ENCODE measurements around the gene PLD5.

The PLD5 gene

DNA sequence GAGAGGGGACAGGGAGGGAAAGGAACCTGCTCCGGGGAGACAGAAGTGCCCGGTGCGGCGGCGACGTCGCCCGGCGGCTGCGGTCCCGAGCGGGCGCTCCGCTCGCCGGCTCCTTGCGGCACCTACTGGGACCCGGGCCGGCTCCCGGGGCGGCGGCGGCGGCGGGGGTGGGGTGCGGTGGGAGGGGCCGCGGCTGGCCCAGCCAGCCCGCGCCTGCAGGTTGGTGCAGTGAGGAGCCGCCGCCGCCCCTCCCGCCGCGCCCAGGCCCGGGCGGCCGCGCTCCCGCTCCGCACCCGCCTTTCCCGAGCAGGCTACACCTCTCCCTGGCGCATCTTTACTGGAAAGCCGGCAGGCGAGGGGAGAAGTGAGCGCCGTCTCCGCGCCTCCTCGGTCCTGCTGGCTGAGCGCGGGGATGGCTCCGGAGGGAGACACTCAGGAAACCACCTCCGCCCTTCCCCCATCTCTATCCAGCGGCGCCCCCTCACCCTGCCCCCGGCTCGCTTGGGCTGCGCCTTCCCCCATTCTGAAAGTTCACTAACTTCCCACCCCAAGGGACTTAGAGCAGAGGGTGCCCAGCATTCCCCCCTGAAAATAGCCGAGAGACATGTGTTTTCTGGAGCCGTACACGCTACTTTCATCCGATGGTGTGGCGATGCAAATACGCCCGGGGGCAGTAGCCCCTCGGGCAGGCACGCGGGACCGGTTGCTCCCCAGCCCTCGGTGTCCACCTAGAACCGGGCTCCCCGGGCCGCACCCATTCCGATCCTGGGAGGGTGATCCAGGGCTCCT lies at the start of gene PLD5:
TSS of gene PLD5 (minus strand) at position 127 of the 789 bp plus-strand sequence.
- DNase-seq (ENCODE audit: low spot score) = no peak

DNA sequence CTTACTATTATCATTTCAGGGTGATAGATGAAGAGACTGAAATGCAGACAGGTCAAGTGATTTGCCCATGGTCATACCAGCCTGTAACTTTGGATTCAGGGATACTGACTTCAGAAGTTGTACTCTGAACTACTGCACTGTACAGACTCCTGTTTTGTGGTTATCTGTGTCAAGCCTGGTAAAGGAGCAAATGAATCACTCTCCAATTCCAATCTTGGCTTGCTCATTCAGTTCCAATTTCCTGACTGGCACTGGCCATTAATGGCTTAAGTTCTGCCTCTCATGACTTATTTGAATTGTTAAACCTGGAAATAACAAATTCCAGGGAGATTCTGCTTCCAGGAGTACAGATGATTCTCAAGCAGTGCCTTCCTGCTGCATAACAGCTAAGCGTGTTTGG lies 45.4 kb upstream of the PLD5 start:
- no peak for DNase-seq (ENCODE audit: low spot score)

DNA sequence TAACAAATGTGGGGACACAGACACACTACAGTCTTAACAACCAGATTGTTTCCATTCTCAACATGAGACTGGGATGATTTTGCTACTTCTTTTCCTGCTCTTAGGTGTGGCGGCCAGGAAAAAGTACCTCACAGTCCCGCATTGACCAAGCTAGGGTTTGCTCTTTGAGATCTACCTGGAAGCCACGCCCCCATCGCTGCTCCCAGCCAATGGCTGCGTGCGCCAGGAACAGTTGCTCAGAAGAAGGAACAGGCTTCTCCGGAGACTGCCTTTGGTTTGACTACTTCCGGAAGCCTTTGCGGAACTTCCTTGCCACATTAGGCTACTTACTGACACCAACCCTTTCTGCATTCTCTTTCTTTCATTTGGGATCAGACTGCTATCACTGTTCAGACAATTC lies 44.2 kb upstream of the PLD5 start:
- DNase-seq (ENCODE audit: low spot score) = no peak

DNA sequence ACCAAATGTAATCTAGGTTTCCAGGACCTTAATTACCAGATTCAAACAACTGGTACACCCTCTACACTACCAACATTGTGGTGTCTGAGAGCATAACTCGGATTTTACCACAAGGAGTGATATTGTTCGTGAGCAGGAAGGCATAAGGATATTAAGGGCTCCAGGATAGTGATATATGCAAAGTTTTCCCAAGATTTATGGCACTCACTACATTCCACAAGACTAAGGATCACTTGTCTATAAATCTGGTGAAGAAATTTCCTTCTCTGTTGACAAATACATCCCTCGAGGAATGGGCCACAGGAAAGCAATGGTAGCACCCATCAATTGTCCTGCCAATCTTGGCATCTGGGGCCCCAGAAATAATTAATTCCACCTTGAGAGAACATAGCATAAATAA lies 43.1 kb upstream of the PLD5 start:
- DNase-seq (ENCODE audit: low spot score) = no peak

DNA sequence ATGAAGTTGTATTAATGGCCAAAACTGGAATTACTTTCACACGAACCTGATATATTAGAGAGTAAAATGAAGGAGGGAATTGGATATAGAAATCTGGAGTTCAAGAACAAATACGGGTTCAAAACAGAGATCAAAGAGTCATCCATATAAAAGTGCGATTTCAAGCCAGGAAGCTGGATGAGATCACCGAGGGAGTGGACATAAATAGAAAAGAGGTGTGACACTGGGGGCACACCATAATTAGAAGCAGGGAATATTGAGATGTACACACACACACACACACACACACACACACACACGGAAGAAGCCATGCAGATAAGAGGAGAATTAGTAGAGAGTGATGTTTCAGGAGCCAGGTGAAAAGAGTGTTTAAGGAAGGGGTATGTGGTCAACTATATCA lies 32.3 kb upstream of the PLD5 start:
- no peak for DNase-seq (ENCODE audit: low spot score)

DNA sequence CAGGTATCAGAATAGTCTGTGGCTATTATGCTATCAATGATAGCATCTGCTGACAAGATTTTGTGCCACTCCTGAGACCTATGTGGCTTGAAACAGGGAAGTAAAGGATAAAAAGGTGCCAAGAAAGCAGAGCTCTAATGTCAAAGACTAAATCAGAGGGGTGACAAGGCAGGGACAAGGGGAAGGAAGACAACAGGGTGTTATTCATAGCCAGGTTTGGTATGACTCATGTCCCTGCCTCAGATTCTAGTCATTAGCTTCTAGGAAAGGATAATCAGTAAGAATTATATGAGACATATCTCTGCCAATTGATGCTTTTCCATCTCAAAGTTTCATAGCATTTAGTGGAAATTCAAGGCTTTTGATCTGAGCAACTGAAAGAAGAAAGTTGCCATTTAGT lies 31.8 kb upstream of the PLD5 start:
- DNase-seq (ENCODE audit: low spot score) = no peak

DNA sequence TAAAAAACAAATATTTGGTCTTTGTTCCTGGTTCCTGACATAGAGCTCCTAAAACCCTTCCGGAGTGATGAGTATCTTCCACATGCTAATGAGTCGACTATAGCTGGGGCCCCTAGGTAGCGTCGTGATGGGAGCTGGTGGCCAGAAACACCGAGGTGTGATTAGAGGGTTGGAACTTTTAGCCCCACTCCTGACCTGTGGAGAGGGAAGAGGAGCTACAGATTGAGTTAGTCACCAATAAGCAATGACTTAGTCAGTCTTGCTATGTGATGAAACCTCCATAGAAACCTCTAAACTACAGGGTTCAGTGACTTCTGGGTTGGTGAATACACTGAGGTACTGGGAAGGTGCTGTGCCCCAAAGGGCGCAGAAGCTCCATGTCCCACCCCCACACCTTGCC lies 30.1 kb upstream of the PLD5 start:
- DNase-seq (ENCODE audit: low spot score) = no peak

DNA sequence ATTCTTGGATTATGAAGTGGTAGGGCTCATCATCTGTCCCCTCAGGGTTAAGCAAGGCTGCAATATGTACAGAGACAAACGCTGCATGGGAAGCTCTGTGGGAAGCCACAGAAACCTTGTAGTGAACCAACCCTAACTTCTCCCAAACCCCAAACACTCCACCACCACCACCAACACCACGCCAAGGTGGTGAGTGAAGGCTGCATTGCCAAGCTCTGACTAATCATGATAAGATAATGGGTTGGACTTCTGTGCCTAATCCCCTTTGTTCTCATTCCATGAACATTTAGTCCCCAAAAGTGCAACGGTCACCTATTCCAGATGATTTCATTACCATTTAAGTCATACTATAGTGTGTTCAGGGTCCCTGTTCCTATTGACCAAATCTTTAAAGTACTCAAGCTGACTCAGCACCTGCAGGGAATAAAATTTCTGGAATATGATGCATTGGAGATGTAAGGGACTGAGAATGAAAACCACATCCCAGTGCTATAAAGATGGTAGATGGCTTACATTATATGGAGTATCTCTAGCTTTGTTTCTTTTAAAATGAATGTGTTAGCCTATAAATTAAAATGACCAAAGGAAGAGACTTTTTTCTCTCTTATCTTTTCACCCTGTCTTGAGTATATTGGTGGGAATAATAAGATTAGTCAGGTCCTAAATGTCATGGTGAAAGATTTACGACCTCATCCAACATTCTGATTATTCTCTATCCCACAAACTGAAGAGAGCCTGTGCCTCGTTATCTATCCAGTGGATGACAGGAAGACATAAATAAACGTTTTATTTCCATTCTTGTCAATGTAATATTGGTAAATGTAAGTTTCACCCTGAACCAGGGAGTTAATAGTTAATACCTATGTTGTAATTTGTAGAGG lies 22.6 kb upstream of the PLD5 start:
- DNase-seq (ENCODE audit: low spot score) = no peak

DNA sequence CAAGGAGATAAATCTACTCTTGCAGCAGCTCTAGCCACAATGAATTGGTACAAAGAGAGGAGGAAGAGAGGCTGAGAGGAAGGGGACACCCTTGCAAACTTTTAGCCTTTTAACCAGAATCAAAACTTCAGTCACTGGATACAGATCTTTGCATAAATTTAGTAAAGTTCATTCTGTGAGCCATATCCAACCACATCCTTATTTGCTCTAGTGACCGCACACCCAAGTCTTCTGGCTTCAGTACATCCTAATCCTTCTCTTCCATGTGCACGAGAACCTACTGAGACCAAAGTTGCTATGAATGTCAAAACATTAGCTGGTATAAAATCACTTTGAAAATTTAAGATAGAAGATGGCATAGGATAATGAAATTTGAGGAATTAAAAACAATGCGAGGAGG lies 21.9 kb upstream of the PLD5 start:
- no peak for DNase-seq (ENCODE audit: low spot score)

DNA sequence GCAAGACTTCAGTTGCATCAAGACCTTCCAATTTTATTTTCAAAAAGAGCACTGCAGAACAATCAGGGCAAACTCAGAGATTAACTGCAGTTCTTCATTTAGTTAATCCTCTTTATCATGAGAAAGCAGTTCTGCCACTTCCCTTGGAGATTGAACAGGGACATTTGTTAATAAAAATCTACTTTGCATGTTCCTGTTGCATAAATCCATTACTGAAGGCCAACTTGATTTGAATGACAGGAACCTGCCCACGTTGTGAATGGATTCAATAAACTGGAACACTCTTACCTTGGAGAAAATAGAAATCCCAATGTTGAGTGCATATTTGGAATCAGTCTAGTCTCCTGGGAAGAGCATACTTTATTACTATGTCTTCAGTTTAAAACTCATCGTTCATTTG lies 19.6 kb upstream of the PLD5 start:
- no peak for DNase-seq (ENCODE audit: low spot score)

DNA sequence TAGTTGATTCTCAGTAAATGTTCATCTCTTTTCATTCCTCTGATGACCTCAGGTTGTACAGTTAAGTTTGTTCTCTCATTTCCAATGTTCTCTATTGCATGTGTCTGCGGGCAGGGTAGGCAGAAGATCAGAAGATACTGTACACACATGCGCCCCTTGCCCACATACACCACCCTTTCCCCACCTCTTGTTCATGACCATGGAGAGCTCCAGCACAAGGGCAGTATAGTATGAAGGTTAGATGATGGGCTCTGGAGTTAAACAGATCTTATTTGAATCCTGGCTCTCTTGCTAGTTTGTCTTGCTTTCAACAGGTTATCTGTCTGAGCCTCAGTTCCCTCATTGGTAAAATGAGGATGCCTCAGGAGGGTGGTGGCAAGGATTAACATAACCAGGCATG lies 17.8 kb upstream of the PLD5 start:
- no peak for DNase-seq (ENCODE audit: low spot score)

DNA sequence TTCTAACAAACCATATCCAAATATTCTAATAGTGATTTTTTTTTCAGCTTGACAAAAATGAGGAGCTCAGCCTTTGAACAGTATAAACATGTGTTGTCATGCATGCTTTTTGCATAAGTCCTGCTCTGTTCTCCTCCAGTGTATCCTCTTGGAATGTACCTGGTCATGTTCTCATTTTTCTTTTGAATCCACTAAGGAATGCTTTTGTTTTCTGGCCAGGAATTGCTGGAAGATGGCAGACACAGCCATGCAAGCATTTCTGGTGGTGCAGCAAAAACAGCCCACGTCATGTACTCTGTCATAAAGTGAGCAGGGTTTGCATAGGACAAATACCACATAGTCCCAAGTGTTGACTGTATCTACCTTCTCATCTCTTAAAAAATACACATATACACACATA lies 11.5 kb upstream of the PLD5 start:
- DNase-seq (ENCODE audit: low spot score) = no peak

DNA sequence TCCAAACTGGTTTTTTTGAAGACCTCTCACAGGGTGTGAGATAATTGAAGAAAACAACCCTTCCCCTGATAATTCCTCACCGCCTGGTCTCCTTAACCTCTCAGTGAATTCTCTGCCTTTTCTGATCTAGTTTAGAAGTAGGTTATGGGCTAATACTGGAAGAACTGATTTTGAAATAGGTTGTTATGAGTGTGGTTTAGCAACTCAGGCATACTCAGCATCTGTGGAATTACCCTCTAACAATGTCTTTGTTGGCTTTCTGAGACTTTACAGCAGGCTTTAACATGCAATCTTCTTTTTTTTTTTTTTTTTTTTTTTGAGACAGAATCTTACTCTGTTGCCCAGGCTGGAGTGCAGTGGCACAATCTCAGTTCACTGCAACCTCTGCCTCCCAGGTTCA lies 10.3 kb upstream of the PLD5 start:
- no peak for DNase-seq (ENCODE audit: low spot score)

DNA sequence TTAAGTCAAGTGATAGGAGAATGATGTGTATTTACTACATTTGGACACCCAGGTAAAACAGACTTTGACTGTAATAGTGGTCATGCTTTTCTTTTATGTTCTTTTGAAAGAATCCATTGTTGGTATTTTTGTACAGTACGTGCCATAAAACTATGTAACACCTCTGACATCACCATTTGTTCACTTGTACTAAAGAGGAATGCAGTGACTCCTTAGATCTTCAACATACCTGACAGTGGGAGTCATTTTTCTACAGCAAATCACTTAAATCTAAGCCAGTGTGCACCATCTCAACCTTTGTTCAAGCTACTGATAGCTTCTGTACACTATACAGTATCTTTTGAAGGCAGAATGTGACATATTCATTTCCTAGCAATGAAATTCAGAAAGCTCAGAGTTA lies 6.3 kb upstream of the PLD5 start:
- no peak for DNase-seq (ENCODE audit: low spot score)

DNA sequence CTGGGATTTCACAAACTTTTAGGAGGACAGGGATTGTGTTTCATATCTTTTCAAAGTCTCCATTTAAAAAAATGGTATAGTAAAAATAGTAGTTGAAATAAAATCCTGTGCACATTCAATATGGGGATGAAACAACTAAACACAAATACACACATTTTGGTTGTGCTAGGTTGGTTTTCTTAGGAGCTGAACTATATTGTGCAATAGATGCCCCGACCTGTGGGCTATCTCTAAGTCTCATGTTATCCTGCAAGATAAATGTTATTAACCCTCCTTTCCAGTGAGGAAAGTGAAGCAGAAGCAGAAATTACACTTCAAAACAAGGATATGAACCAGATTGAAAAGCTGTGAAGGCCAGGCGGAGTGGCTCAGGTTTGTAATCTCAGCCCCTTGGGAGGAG lies 1.3 kb upstream of the PLD5 start:
- no peak for DNase-seq (ENCODE audit: low spot score)

DNA sequence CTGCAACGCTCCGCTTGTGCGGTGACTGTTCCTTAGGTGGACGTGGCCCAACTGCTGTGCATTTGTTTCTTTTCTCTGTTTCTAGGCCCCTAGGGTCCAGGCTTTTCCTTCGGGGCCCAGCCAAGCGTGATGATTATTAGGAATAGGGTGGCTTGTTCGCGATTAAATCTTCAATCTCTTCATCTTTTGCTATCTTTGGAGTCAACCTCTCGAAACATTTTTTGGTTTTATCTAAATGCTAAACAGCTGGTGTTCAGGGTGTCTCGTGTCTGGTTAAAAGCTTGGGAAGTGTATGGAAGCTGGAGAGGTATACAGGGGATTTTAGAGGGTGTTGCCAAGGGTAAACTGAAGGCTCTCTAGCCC lies 844 bp upstream of the PLD5 start:
- DNase-seq (ENCODE audit: low spot score) = no peak

DNA sequence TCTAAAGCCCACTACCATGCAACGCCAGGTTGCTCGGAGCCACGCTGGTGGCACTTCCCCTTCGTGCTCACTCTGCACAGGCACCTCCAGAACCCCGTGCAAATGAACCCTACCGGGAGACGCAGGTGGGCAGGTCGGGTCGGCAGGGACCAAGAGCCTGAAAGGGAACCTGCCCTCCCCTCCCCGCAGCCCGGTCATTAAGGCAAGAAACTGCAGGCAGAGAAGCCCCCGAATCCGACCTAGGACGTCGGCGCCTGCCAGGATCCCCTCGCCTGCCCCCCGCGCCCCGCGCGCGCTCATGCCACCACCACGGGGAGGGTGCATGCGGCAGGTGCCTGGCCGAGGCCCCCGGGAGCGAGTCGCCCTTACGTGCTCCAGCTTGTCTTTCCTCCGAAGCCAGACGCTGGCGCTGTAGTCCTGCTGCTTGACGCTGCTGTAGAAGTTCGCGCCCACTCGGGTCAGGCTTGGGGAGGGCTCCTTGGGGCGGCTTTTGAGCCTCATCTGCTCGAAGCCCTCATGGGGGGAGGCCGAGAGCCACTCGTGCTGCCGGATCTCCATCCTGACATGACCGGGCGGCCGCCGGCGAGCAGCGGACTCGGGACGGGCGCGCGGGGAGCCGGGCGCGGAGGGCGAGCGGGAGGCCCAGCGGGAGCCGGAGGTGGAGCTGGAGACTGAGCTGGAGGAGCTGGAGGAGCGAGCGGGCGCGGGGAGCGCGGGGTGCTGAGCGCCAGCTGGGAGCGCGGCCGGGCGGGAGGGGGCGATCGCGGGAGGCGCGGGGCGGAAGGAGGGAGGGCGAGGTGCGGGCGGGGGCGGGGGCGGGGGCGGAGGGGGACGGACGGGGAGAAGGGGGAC lies 552 bp downstream of the PLD5 start:
- no peak for DNase-seq (ENCODE audit: low spot score)

DNA sequence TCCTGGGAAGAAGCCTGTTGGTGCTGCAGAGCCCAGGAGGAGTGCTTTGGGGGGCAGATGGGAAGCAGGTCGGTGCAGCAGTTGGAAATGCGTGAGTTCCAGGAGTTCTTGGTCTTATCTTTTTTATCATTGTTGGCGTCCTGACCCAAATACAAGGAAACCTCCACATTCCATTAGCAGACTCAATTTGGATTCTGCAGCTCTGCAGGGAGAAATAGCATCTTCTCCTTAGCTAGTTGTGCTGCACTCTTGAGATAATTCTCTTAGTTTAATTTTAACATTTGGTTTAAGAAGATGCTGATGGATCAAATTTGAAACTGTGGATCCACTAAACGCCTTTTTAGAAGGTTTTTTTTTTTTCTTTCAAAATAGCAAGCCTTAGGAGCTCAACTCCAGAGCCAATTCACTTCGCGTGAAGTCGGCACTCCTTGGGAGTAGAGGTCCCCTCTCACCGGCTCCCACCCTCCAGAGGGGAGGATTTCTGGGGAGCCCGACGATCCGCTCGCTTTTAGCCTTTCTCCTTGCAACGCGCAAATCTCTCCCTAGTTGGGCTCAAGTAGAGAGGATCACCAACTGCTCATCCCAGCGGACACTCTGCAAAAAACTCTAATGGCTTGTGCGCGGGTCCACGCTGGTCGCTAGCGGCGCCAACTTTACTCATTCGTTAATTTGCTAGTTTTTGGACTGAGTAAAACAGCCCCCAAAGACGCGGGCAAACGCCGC lies 1.3 kb downstream of the PLD5 start:
- DNase-seq (ENCODE audit: low spot score) = no peak

DNA sequence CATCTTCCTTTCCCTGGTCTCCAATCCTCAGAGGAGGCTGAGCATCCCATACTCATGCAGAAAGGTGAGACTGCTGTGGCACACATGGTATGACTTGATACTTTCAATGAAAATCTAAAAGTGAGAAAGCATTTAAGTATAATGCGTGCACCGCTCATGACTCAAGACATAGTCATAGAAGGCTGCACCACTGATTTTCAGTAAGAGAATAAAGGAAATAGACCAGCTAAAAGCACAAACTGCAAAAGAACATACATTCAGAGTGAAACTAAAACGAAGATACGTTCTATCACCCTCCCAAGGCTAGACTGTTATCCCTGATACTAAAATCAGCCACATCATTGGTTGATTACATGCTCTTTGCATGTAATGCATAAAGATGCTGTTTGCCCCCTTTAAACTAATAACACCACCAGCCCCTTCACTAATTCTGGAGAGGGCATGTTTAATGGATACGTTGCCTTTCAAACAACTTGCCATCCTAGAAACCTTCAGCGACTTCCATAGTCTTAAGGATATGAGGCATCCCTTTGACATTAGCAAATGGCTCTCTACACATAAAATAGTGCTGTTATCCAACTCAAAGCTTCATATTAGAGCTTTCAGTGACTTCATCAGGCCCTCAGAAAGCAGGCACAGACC lies 2.1 kb downstream of the PLD5 start:
- no peak for DNase-seq (ENCODE audit: low spot score)

DNA sequence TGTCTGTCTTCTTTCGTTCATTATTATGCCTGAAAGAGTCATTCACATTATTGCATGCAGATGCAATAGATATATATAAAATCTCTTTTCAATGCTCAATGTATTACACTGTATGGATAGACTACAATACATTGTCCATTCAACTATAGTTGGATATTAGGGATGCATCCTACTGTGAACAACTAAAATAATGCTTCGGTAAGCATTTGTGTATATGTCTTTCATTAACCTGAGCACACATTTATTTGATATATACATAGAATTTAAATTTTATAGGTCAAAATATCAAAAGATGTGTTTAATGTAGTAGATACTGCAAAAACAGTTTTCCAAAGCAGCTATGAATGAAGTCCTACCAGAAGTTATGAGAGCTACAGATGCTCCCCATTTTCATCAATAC lies 8.9 kb downstream of the PLD5 start:
- DNase-seq (ENCODE audit: low spot score) = no peak

DNA sequence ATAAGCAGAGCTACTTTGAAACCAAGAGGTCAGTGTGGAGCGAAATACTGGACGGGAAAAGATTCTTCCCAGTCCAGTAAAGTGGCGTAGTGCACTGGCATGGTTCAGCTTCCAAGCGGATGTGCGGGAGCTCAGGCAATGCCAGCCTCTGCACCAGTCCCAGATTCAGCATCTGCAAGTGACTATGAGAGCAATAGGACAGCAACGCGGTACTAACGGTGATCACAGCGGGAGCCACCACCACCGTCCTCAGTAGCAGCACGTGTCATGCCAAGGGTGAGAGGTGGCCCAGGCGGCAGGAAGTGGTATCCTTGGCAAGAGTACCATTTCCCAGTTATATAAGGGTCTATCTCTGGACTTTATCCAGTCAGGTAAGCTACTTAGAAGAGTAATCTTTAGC lies 17.8 kb downstream of the PLD5 start:
- DNase-seq (ENCODE audit: low spot score) = no peak

DNA sequence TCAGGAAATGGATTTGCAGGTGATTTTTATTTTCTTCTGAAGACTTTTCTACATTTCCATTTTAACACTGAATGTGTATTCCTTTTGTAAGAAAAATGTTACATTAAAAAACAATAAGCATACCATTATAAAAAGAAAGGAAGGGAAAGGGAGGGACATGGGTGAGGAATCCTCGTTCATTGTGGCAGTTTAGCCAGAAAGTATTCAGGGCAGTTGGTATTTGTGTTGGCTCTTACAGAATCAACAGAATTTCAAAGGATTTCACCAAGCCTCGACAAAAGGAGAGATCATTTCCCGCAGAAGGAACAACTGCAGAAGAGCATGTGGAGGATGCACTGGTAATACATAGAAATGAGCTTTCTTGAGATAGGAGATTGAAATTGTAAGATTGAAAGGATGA lies 35.0 kb downstream of the PLD5 start:
- DNase-seq (ENCODE audit: low spot score) = no peak

Data from CD4-positive, alpha-beta T cell treated with Interleukin-2 at 100 ng/mL for 4 hours (primary cell).